ENCODE data around the gene MMP24.

The MMP24 gene

GRCh38 chr20:35286077-35286898 lies 59.8 kb downstream of the MMP24 start:
- H3K36me3 ChIP-seq (ENCODE audit: insufficient read depth, low read length) = peaks cover 13% of the 10 kb centered on the region; the same call in 1 of the 2 replicates
- no peaks in the 10 kb centered on the region for H3K9me2 ChIP-seq (ENCODE audit: low read depth, low read length)
- no peaks in the 10 kb centered on the region for H3K27me3 ChIP-seq (ENCODE audit: insufficient read depth, low read length)
- no peaks in the 10 kb centered on the region for H4K20me1 ChIP-seq (ENCODE audit: insufficient read depth, low read length)
- no peak overlapping the region for H3K27ac ChIP-seq (ENCODE audit: low read depth, low read length, poor library complexity, severe bottlenecking)
- TF ChIP-seq EZH2 (IDR thresholded peaks at IDR 0.05; ENCODE audit: borderline replicate concordance, low read length) (no peak), CTCF (IDR thresholded peaks at IDR 0.05; ENCODE audit: low read length) (no peak)
- peaks cover 12% of the 10 kb centered on the region for H3K79me2 ChIP-seq (ENCODE audit: insufficient read depth, low read length)
- H3K9me3 ChIP-seq (ENCODE audit: low read length) = no peaks in the 10 kb centered on the region
- H2AFZ ChIP-seq (ENCODE audit: low read length) = no peak overlapping the region
- H3K4me2 ChIP-seq (ENCODE audit: low read length) = no peak overlapping the region
- H3F3A ChIP-seq (ENCODE audit: insufficient read depth, low read length) = no peaks in the 10 kb centered on the region
- H3K4me3 ChIP-seq (ENCODE audit: low read depth, low read length, poor library complexity, severe bottlenecking) = no peak overlapping the region
- peaks cover 18% of the 10 kb centered on the region for H3K4me1 ChIP-seq (ENCODE audit: insufficient read depth, low read length, severe bottlenecking)
- H3K9ac ChIP-seq (ENCODE audit: low read length) = no peak overlapping the region

- H3K79me2 ChIP-seq (ENCODE audit: insufficient read depth, low read length) = peaks cover 12% of the 10 kb centered on the region
- no peaks in the 10 kb centered on the region for H3K9me2 ChIP-seq (ENCODE audit: low read depth, low read length)
- H3K9me3 ChIP-seq (ENCODE audit: low read length) = no peaks in the 10 kb centered on the region
- no peak overlapping the region for H3K4me2 ChIP-seq (ENCODE audit: low read length)
- no peaks in the 10 kb centered on the region for H3K27me3 ChIP-seq (ENCODE audit: insufficient read depth, low read length)
- no peak overlapping the region for H3K9ac ChIP-seq (ENCODE audit: low read length)
- no peak overlapping the region for H3K4me3 ChIP-seq (ENCODE audit: low read depth, low read length, poor library complexity, severe bottlenecking)
- H2AFZ ChIP-seq (ENCODE audit: low read length) = no peak overlapping the region
- H3K4me1 ChIP-seq (ENCODE audit: insufficient read depth, low read length, severe bottlenecking) = peaks cover 18% of the 10 kb centered on the region
- TF ChIP-seq CTCF (IDR thresholded peaks at IDR 0.05; ENCODE audit: low read length) (no peak), EZH2 (IDR thresholded peaks at IDR 0.05; ENCODE audit: borderline replicate concordance, low read length) (no peak)
- H4K20me1 ChIP-seq (ENCODE audit: insufficient read depth, low read length) = no peaks in the 10 kb centered on the region
- H3K27ac ChIP-seq (ENCODE audit: low read depth, low read length, poor library complexity, severe bottlenecking) = no peak overlapping the region
- no peaks in the 10 kb centered on the region for H3F3A ChIP-seq (ENCODE audit: insufficient read depth, low read length)
- H3K36me3 ChIP-seq (ENCODE audit: insufficient read depth, low read length) = peaks cover 6% of the 10 kb centered on the region; the same call in 1 of the 2 replicates
Measured at GRCh38 chr20:35286899-35287508, 60.5 kb downstream of the MMP24 start.

GRCh38 chr20:35287509-35288324 lies 61.2 kb downstream of the MMP24 start:
- Histone ChIP-seq H3F3A (ENCODE audit: insufficient read depth, low read length) (no peaks in the 10 kb centered on the region), H3K36me3 (ENCODE audit: insufficient read depth, low read length) (no peaks in the 10 kb centered on the region), H3K27ac (ENCODE audit: low read depth, low read length, poor library complexity, severe bottlenecking) (no peak overlapping the region), H3K4me3 (ENCODE audit: low read depth, low read length, poor library complexity, severe bottlenecking) (no peak overlapping the region), H2AFZ (ENCODE audit: low read length) (no peak overlapping the region), H3K9me2 (ENCODE audit: low read depth, low read length) (no peaks in the 10 kb centered on the region), H3K79me2 (ENCODE audit: insufficient read depth, low read length) (peaks cover 12% of the 10 kb centered on the region), H3K9me3 (ENCODE audit: low read length) (no peaks in the 10 kb centered on the region), H3K4me1 (ENCODE audit: insufficient read depth, low read length, severe bottlenecking) (peaks cover 18% of the 10 kb centered on the region), H3K27me3 (ENCODE audit: insufficient read depth, low read length) (peaks cover under 1% of the 10 kb centered on the region; the same call in 1 of the 2 replicates), H4K20me1 (ENCODE audit: insufficient read depth, low read length) (no peaks in the 10 kb centered on the region), H3K9ac (ENCODE audit: low read length) (no peak overlapping the region), H3K4me2 (ENCODE audit: low read length) (no peak overlapping the region)
- TF ChIP-seq EZH2 (IDR thresholded peaks at IDR 0.05; ENCODE audit: borderline replicate concordance, low read length) (no peak), CTCF (IDR thresholded peaks at IDR 0.05; ENCODE audit: low read length) (no peak)

Data from OCI-LY1 (cell line).